ENCODE data around the gene TMEM38B. TPM values are rescaled to one million over a fixed set of nuclear protein-coding genes. Genes with fewer than 3 reads are reported as not detected.
"Not testable (repeated sequence)": the region's sequence is repeated elsewhere in the genome, so short reads cannot be mapped to it uniquely, and the experiment has no call there.

The TMEM38B gene
- total RNA-seq, 1 experiment from 2014 or later: 22.6 TPM

- POLR2A ChIA-PET (ENCODE audit: low non-redundant PET): no interaction called here
- intact Hi-C loops (cut with micrococcal nuclease; ENCODE audit: unreplicated experiment): no loop called here
- H3K4me1 ChIP-seq (ENCODE audit: insufficient read depth, low read length, poor library complexity, severe bottlenecking): no peaks in the 10 kb centered on the region
- no peak for DNase-seq (ENCODE audit: low spot score)
- H3K4me3 ChIP-seq (ENCODE audit: low read depth, low read length, poor library complexity, severe bottlenecking): no peak overlapping the region
- H3K36me3 ChIP-seq (ENCODE audit: insufficient read depth, low read length, poor library complexity, severe bottlenecking): no peaks in the 10 kb centered on the region
- H3K9me3 ChIP-seq (ENCODE audit: low read depth, low read length, poor library complexity, severe bottlenecking): no peaks in the 10 kb centered on the region
- no TSS peak for BruUV-seq (replicated peaks)
- CTCF ChIA-PET: no interaction called here
- H3K27ac ChIP-seq (ENCODE audit: low read depth, low read length, poor library complexity, severe bottlenecking): no peak overlapping the region
- TF ChIP-seq EZH2 (IDR thresholded peaks at IDR 0.05; ENCODE audit: borderline replicate concordance, low read depth, low read length, poor library complexity, severe bottlenecking) (no peak), CTCF (conservative IDR thresholded peaks at IDR 0.05; ENCODE audit: low read depth, low read length) (no peak)
- no peaks in the 10 kb centered on the region for H3K27me3 ChIP-seq (replicated peaks; ENCODE audit: insufficient read depth, low read depth, low read length, poor library complexity)
Observed at GRCh38 chr9:105702207-105702606, 7.9 kb downstream of the TMEM38B start.

GRCh38 chr9:105703638-105704037 is 9.3 kb downstream of the TMEM38B start:
- H3K27ac ChIP-seq (ENCODE audit: low read depth, low read length, poor library complexity, severe bottlenecking); POLR2A ChIA-PET (ENCODE audit: low non-redundant PET); DNase-seq (ENCODE audit: low spot score); H3K4me1 ChIP-seq (ENCODE audit: insufficient read depth, low read length, poor library complexity, severe bottlenecking); H3K36me3 ChIP-seq (ENCODE audit: insufficient read depth, low read length, poor library complexity, severe bottlenecking); CTCF ChIA-PET; intact Hi-C loops (cut with micrococcal nuclease; ENCODE audit: unreplicated experiment); H3K9me3 ChIP-seq (ENCODE audit: low read depth, low read length, poor library complexity, severe bottlenecking); H3K27me3 ChIP-seq (replicated peaks; ENCODE audit: insufficient read depth, low read depth, low read length, poor library complexity); H3K4me3 ChIP-seq (ENCODE audit: low read depth, low read length, poor library complexity, severe bottlenecking); BruUV-seq (replicated peaks): not testable (repeated sequence)

- ChIA-PET CTCF (no interaction called here), POLR2A (ENCODE audit: low non-redundant PET) (no interaction called here)
- intact Hi-C loops (cut with micrococcal nuclease; ENCODE audit: unreplicated experiment): no loop called here
- Histone ChIP-seq H3K36me3 (ENCODE audit: insufficient read depth, low read length, poor library complexity, severe bottlenecking) (no peaks in the 10 kb centered on the region), H3K4me1 (ENCODE audit: insufficient read depth, low read length, poor library complexity, severe bottlenecking) (no peaks in the 10 kb centered on the region), H3K4me3 (ENCODE audit: low read depth, low read length, poor library complexity, severe bottlenecking) (no peak overlapping the region), H3K27ac (ENCODE audit: low read depth, low read length, poor library complexity, severe bottlenecking) (no peak overlapping the region), H3K9me3 (ENCODE audit: low read depth, low read length, poor library complexity, severe bottlenecking) (no peaks in the 10 kb centered on the region), H3K27me3 (replicated peaks; ENCODE audit: insufficient read depth, low read depth, low read length, poor library complexity) (no peaks in the 10 kb centered on the region)
- no peak for DNase-seq (ENCODE audit: low spot score)
- TF ChIP-seq CTCF (conservative IDR thresholded peaks at IDR 0.05; ENCODE audit: low read depth, low read length): no peak
- TF ChIP-seq EZH2 (IDR thresholded peaks at IDR 0.05; ENCODE audit: borderline replicate concordance, low read depth, low read length, poor library complexity, severe bottlenecking): no peak
- no TSS peak for BruUV-seq (replicated peaks)
Observed at GRCh38 chr9:105706156-105706555, 11.8 kb downstream of the TMEM38B start.

GRCh38 chr9:105708405-105708804 is 14.1 kb downstream of the TMEM38B start:
- ChIA-PET CTCF (interaction anchor here (0.7 kb wide), 1 partner anchor 71 kb away, joined by 4 read pairs; no protein-coding TSS in a partner anchor), POLR2A (ENCODE audit: low non-redundant PET) (no interaction called here)
- H3K27me3 ChIP-seq (replicated peaks; ENCODE audit: insufficient read depth, low read depth, low read length, poor library complexity): no peaks in the 10 kb centered on the region
- no peaks in the 10 kb centered on the region for H3K9me3 ChIP-seq (ENCODE audit: low read depth, low read length, poor library complexity, severe bottlenecking)
- H3K27ac ChIP-seq (ENCODE audit: low read depth, low read length, poor library complexity, severe bottlenecking): no peak overlapping the region
- intact Hi-C loops (cut with micrococcal nuclease; ENCODE audit: unreplicated experiment): no loop called here
- DNase-seq (ENCODE audit: low spot score): no peak
- no peak overlapping the region for H3K4me3 ChIP-seq (ENCODE audit: low read depth, low read length, poor library complexity, severe bottlenecking)
- TF ChIP-seq CTCF (conservative IDR thresholded peaks at IDR 0.05; ENCODE audit: low read depth, low read length) (no peak), EZH2 (IDR thresholded peaks at IDR 0.05; ENCODE audit: borderline replicate concordance, low read depth, low read length, poor library complexity, severe bottlenecking) (no peak)
- no TSS peak for BruUV-seq (replicated peaks)
- no peaks in the 10 kb centered on the region for H3K4me1 ChIP-seq (ENCODE audit: insufficient read depth, low read length, poor library complexity, severe bottlenecking)
- H3K36me3 ChIP-seq (ENCODE audit: insufficient read depth, low read length, poor library complexity, severe bottlenecking): no peaks in the 10 kb centered on the region
